SK-N-SH treated with all-trans-retinoic acid at 6 μM for 48 hours (cell line): Measurements from ENCODE around the gene NACA2.

Experiments
- ATAC-seq: fragments of 200-7000 bp; cut with Tn5 transposase; 3 replicates; pipeline ENCODE4 v1.9.1; 2020; ENCODE audit warnings: mild to moderate bottlenecking, moderate library complexity
- ARNTL ChIP-seq: fragments of 450-650 bp; formaldehyde crosslinking; IDR thresholded peaks from 2 replicates; pipeline ENCODE4 v1.5.0; 2020; ENCODE audit warnings: low read depth, mild to moderate bottlenecking, moderate library complexity, borderline replicate concordance
- BACH2 ChIP-seq: fragments of 250-450 bp; sonication (Bioruptor Pico); IDR thresholded peaks from 2 replicates; pipeline ENCODE4 v1.9.0; 2021; ENCODE audit warnings: mild to moderate bottlenecking, borderline replicate concordance
- CREB5 ChIP-seq: fragments of 250-450 bp; sonication (Bioruptor Pico); IDR thresholded peaks from 2 replicates; pipeline ENCODE4 v1.5.1; 2020; ENCODE audit warnings: low read depth, mild to moderate bottlenecking, moderate library complexity
- ESRRG ChIP-seq: fragments of 250-450 bp; sonication (Bioruptor Pico); IDR thresholded peaks from 2 replicates; pipeline ENCODE4 v1.6.1; 2021; ENCODE audit warnings: mild to moderate bottlenecking
- GLIS3 ChIP-seq: fragments of 250-450 bp; sonication (Bioruptor Pico); IDR thresholded peaks from 2 replicates; pipeline ENCODE4 v1.5.0; 2020; ENCODE audit warnings: mild to moderate bottlenecking, moderate library complexity
- ISL1 ChIP-seq: fragments of 250-450 bp; sonication (Bioruptor Pico); IDR thresholded peaks from 2 replicates; pipeline ENCODE4 v2.1.2; 2022; ENCODE audit warnings: mild to moderate bottlenecking, moderate library complexity
- PPARA ChIP-seq: fragments of 250-450 bp; sonication (Bioruptor Pico); IDR thresholded peaks from 2 replicates; pipeline ENCODE4 v1.5.0; 2020; ENCODE audit warnings: mild to moderate bottlenecking, borderline replicate concordance
- RARB ChIP-seq: fragments of 250-450 bp; sonication (Bioruptor Pico); IDR thresholded peaks from 2 replicates; pipeline ENCODE4 v1.8.0; 2021; ENCODE audit warnings: mild to moderate bottlenecking, moderate library complexity
- SNAI2 ChIP-seq: fragments of 250-450 bp; sonication (Bioruptor Pico); IDR thresholded peaks from 2 replicates; pipeline ENCODE4 v1.5.0; 2020; ENCODE audit warnings: mild to moderate bottlenecking, moderate library complexity
- TOX ChIP-seq: fragments of 250-450 bp; sonication (Bioruptor Pico); IDR thresholded peaks from 2 replicates; pipeline ENCODE4 v1.8.0; 2021; ENCODE audit warnings: mild to moderate bottlenecking, moderate library complexity, borderline replicate concordance
- ZC3H10 ChIP-seq: fragments of 250-450 bp; sonication (Bioruptor Pico); IDR thresholded peaks from 2 replicates; pipeline ENCODE4 v1.5.1; 2021; ENCODE audit warnings: mild to moderate bottlenecking, moderate library complexity
- ZFP3 ChIP-seq: fragments of 250-450 bp; sonication (Bioruptor Pico); IDR thresholded peaks from 2 replicates; pipeline ENCODE4 v1.5.0; 2020; ENCODE audit warnings: mild to moderate bottlenecking, moderate library complexity
- ZNF8 ChIP-seq: fragments of 450-650 bp; formaldehyde crosslinking; IDR thresholded peaks from 2 replicates; pipeline ENCODE4 v1.5.0; 2020; ENCODE audit warnings: mild to moderate bottlenecking, moderate library complexity
- TF ChIP-seq, protein P1 (sequence below): fragments of 250-450 bp; sonication (Bioruptor Pico); IDR thresholded peaks from 2 replicates; pipeline ENCODE4 v1.5.1; 2021; ENCODE audit warnings: mild to moderate bottlenecking, moderate library complexity
- TF ChIP-seq, protein P2 (sequence below): fragments of 250-450 bp; sonication (Bioruptor Pico); IDR thresholded peaks from 2 replicates; pipeline ENCODE4 v1.5.0; 2020; ENCODE audit warnings: mild to moderate bottlenecking, moderate library complexity
- TF ChIP-seq, protein P3 (sequence below): fragments of 250-450 bp; sonication (Bioruptor Pico); IDR thresholded peaks from 2 replicates; pipeline ENCODE4 v1.8.0; 2021; ENCODE audit warnings: low read depth, mild to moderate bottlenecking, moderate library complexity, borderline replicate concordance

NACA2 gene

DNA sequence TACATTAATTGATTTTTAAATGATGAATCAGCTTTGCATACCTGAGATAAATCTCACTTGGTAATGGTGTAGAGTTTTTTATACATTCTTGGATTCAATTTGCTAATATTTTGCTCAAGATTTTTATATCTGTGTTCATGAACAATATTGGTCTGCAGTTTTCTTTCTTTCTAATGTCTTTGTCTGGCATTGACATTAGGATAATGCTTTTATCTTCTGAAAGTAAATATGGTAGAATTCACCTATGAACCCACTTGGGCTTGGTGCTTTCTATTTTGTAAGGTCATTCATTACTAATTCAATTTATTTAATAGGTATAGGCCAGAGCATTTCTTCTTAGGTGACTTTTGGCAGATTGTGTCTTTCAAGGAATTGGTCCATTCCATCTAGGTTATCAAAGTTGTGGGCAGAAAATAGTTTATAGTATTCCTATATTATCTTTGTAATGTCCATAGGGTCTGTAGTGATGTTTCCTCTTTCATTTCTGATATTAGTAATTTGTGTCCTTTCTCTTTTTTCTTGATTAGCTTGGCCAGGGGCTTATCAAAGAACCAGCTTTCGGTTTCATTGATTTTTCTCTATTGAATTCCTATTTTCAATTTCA lies 45.6 kb downstream of the NACA2 start (continued):
- TF ChIP-seq, protein P1, sequence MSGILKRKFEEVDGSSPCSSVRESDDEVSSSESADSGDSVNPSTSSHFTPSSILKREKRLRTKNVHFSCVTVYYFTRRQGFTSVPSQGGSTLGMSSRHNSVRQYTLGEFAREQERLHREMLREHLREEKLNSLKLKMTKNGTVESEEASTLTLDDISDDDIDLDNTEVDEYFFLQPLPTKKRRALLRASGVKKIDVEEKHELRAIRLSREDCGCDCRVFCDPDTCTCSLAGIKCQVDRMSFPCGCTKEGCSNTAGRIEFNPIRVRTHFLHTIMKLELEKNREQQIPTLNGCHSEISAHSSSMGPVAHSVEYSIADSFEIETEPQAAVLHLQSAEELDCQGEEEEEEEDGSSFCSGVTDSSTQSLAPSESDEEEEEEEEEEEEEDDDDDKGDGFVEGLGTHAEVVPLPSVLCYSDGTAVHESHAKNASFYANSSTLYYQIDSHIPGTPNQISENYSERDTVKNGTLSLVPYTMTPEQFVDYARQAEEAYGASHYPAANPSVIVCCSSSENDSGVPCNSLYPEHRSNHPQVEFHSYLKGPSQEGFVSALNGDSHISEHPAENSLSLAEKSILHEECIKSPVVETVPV (CRISPR knock-in tag), result no peak

- ATAC-seq, result no peak
- TF ChIP-seq PPARA (no peak), RARB (CRISPR knock-in tag) (no peak), CREB5 (CRISPR knock-in tag) (no peak), ZC3H10 (CRISPR knock-in tag) (no peak), BACH2 (CRISPR knock-in tag) (no peak), ISL1 (CRISPR knock-in tag) (no peak), ARNTL (CRISPR knock-in tag) (no peak), ESRRG (CRISPR knock-in tag) (no peak), SNAI2 (CRISPR knock-in tag) (no peak)
- TF ChIP-seq, protein P2, sequence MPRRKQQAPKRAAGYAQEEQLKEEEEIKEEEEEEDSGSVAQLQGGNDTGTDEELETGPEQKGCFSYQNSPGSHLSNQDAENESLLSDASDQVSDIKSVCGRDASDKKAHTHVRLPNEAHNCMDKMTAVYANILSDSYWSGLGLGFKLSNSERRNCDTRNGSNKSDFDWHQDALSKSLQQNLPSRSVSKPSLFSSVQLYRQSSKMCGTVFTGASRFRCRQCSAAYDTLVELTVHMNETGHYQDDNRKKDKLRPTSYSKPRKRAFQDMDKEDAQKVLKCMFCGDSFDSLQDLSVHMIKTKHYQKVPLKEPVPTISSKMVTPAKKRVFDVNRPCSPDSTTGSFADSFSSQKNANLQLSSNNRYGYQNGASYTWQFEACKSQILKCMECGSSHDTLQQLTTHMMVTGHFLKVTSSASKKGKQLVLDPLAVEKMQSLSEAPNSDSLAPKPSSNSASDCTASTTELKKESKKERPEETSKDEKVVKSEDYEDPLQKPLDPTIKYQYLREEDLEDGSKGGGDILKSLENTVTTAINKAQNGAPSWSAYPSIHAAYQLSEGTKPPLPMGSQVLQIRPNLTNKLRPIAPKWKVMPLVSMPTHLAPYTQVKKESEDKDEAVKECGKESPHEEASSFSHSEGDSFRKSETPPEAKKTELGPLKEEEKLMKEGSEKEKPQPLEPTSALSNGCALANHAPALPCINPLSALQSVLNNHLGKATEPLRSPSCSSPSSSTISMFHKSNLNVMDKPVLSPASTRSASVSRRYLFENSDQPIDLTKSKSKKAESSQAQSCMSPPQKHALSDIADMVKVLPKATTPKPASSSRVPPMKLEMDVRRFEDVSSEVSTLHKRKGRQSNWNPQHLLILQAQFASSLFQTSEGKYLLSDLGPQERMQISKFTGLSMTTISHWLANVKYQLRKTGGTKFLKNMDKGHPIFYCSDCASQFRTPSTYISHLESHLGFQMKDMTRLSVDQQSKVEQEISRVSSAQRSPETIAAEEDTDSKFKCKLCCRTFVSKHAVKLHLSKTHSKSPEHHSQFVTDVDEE (CRISPR knock-in tag), result no peak
- TF ChIP-seq, protein P3, sequence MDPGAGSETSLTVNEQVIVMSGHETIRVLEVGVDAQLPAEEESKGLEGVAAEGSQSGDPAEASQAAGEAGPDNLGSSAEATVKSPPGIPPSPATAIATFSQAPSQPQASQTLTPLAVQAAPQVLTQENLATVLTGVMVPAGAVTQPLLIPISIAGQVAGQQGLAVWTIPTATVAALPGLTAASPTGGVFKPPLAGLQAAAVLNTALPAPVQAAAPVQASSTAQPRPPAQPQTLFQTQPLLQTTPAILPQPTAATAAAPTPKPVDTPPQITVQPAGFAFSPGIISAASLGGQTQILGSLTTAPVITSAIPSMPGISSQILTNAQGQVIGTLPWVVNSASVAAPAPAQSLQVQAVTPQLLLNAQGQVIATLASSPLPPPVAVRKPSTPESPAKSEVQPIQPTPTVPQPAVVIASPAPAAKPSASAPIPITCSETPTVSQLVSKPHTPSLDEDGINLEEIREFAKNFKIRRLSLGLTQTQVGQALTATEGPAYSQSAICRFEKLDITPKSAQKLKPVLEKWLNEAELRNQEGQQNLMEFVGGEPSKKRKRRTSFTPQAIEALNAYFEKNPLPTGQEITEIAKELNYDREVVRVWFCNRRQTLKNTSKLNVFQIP (CRISPR knock-in tag), result no peak
- TF ChIP-seq, protein P1 (CRISPR knock-in tag), result no peak
These were observed 47.1 kb downstream of the NACA2 start for GRCh38 chr17:61543786-61544415.

DNA sequence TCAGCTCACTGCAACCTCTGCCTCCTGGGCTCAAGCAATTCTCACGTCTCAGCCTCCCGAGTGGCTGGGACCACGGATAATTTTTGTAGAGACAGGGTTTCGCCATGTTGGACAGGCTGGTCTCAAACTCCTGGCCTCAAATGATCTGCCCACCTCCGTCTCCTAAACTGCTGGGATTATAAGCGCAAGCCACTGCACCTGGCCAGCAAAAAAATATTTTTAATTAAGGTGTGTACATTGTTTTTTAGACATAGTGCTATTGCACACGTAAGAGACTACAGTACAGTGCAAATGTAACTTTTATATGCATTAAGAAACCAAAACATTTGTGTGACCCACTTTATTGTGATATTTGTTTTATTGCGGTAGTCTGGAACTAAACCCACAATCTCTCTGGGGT lies 49.0 kb downstream of the NACA2 start:
- TF ChIP-seq SNAI2 (CRISPR knock-in tag), result no peak
- TF ChIP-seq, protein P2 (CRISPR knock-in tag), result no peak
- no peak for TF ChIP-seq TOX (CRISPR knock-in tag)
- TF ChIP-seq, protein P1 (CRISPR knock-in tag), result no peak
- TF ChIP-seq ZNF8 (CRISPR knock-in tag), result no peak
- TF ChIP-seq GLIS3, result no peak
- no peak for TF ChIP-seq RARB (CRISPR knock-in tag)
- TF ChIP-seq ZFP3 (CRISPR knock-in tag), result no peak
- ATAC-seq, result no peak
